A549 (cell line): ENCODE measurements around the gene HADHB.

ENCODE experiments used
- CEBPB ChIP-seq, 2 experiments: fragments of >200 bp in 1 of 2; sonication (Bioruptor Twin) in 1 of 2; formaldehyde crosslinking in 1 of 2; IDR thresholded peaks; 2 replicates each; pipeline ENCODE4 v1.6.1; 2012 to 2016
- EP300 ChIP-seq, 2 experiments: fragments of >200 bp; sonication (Bioruptor Twin); formaldehyde crosslinking; IDR thresholded peaks; 2 replicates in 1 of 2; 3 replicates in 1 of 2; pipeline ENCODE4 v1.6.1; 2016 to 2017
- POLR2AphosphoS2 ChIP-seq: conservative IDR thresholded peaks from 2 replicates; pipeline ENCODE4 v1.6.1; 2012; ENCODE audit warnings: low read length, improper control_type of control experiment, inconsistent platforms
- RAD21 ChIP-seq, 2 experiments: fragments of >200 bp in 1 of 2; sonication (Bioruptor Twin) in 1 of 2; formaldehyde crosslinking in 1 of 2; IDR thresholded peaks in 1 of 2; conservative IDR thresholded peaks in 1 of 2; 2 replicates in 1 of 2; 3 replicates in 1 of 2; pipeline ENCODE4 v1.6.1; 2012 to 2018; ENCODE audit warnings: inconsistent platforms in 1 of 2
- TF ChIP-seq, protein P1 (sequence below): fragments of >200 bp; sonication (Bioruptor Twin); formaldehyde crosslinking; IDR thresholded peaks from 3 replicates; pipeline ENCODE4 v1.5.1; 2016
- TF ChIP-seq, protein P2 (sequence below): fragments of 150-350 bp; IDR thresholded peaks from 2 replicates; pipeline ENCODE4 v1.6.1; 2014; ENCODE audit warnings: low read depth, mild to moderate bottlenecking, low read length
- TF ChIP-seq, protein P3 (sequence below): fragments of 200-600 bp; sonication (generic); IDR thresholded peaks from 2 replicates; pipeline ENCODE4 v1.6.1; 2016; ENCODE audit warnings: antibody characterized with exemption, mild to moderate bottlenecking, moderate library complexity

DNA sequence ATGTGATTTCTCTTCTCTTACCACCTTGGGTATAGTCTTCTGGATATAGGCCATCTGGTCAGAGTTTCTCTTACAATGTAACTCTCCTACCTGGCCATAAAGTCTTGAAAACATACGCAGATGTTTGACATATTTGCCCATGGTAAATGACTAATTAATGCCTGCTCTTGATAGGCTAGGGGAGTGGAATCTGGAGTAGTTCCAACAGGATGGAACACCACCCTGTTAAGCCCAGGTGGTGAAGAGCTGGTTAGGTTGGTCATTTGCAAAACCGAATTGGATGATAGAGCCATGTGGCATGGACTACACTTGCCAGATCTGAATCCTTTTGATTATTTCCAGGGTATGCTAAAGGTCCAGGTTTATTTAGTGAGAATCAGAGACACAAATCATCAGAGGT, 36.5 kb downstream of the HADHB start:
- TF ChIP-seq, protein P1, sequence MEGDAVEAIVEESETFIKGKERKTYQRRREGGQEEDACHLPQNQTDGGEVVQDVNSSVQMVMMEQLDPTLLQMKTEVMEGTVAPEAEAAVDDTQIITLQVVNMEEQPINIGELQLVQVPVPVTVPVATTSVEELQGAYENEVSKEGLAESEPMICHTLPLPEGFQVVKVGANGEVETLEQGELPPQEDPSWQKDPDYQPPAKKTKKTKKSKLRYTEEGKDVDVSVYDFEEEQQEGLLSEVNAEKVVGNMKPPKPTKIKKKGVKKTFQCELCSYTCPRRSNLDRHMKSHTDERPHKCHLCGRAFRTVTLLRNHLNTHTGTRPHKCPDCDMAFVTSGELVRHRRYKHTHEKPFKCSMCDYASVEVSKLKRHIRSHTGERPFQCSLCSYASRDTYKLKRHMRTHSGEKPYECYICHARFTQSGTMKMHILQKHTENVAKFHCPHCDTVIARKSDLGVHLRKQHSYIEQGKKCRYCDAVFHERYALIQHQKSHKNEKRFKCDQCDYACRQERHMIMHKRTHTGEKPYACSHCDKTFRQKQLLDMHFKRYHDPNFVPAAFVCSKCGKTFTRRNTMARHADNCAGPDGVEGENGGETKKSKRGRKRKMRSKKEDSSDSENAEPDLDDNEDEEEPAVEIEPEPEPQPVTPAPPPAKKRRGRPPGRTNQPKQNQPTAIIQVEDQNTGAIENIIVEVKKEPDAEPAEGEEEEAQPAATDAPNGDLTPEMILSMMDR, result no peak
- no peak for TF ChIP-seq POLR2AphosphoS2
- TF ChIP-seq, protein P2, sequence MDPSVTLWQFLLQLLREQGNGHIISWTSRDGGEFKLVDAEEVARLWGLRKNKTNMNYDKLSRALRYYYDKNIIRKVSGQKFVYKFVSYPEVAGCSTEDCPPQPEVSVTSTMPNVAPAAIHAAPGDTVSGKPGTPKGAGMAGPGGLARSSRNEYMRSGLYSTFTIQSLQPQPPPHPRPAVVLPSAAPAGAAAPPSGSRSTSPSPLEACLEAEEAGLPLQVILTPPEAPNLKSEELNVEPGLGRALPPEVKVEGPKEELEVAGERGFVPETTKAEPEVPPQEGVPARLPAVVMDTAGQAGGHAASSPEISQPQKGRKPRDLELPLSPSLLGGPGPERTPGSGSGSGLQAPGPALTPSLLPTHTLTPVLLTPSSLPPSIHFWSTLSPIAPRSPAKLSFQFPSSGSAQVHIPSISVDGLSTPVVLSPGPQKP, result no peak
- no peak for TF ChIP-seq RAD21 (conservative IDR thresholded peaks at IDR 0.05 in 1 of 2, IDR thresholded peaks at IDR 0.05 in 1 of 2)
- no peak for TF ChIP-seq CEBPB (IDR thresholded peaks at IDR 0.05)
- TF ChIP-seq EP300 (IDR thresholded peaks at IDR 0.05), result no peak
- TF ChIP-seq, protein P3, sequence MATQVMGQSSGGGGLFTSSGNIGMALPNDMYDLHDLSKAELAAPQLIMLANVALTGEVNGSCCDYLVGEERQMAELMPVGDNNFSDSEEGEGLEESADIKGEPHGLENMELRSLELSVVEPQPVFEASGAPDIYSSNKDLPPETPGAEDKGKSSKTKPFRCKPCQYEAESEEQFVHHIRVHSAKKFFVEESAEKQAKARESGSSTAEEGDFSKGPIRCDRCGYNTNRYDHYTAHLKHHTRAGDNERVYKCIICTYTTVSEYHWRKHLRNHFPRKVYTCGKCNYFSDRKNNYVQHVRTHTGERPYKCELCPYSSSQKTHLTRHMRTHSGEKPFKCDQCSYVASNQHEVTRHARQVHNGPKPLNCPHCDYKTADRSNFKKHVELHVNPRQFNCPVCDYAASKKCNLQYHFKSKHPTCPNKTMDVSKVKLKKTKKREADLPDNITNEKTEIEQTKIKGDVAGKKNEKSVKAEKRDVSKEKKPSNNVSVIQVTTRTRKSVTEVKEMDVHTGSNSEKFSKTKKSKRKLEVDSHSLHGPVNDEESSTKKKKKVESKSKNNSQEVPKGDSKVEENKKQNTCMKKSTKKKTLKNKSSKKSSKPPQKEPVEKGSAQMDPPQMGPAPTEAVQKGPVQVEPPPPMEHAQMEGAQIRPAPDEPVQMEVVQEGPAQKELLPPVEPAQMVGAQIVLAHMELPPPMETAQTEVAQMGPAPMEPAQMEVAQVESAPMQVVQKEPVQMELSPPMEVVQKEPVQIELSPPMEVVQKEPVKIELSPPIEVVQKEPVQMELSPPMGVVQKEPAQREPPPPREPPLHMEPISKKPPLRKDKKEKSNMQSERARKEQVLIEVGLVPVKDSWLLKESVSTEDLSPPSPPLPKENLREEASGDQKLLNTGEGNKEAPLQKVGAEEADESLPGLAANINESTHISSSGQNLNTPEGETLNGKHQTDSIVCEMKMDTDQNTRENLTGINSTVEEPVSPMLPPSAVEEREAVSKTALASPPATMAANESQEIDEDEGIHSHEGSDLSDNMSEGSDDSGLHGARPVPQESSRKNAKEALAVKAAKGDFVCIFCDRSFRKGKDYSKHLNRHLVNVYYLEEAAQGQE, result no peak
